Ovary (tissue), 9 donors: ENCODE data around the gene WNT16. TPM values are rescaled to one million over a fixed set of nuclear protein-coding genes. Genes with fewer than 3 reads are reported as not detected.

Experiments used
- DNase-seq, 5 donors: peaks; one replicate each; pipeline ENCODE4 v3.0.0-alpha.2; 2019 to 2020
- H3K27ac ChIP-seq, 2 donors: fragments of 200-600 bp; one replicate each; pipeline versions ENCODE4 v1.5.1 to v1.8.0; 2019 to 2022
- H3K27me3 ChIP-seq: fragments of 200-600 bp; one replicate; pipeline ENCODE4 v1.8.0; 2022
- H3K36me3 ChIP-seq: fragments of 200-600 bp; sonication (generic); one replicate; pipeline ENCODE4 v1.5.1; 2019
- H3K4me1 ChIP-seq: one replicate; pipeline ENCODE4 v1.8.1; 2013; ENCODE audit warnings: mild to moderate bottlenecking, moderate library complexity; ENCODE audit not compliant: insufficient read depth
- H3K4me3 ChIP-seq: fragments of 200-600 bp; sonication (generic); one replicate; pipeline ENCODE4 v1.5.1; 2017
- H3K9me3 ChIP-seq, 2 donors: fragments of 200-600 bp in 1 of 2; sonication (generic) in 1 of 2; one replicate each; pipeline versions ENCODE4 v1.5.1 to v1.8.1; 2013 to 2019; ENCODE audit warnings: mild to moderate bottlenecking in 1 of 2, moderate library complexity in 1 of 2
- EP300 ChIP-seq: sonication (generic); formaldehyde crosslinking; IDR thresholded peaks from one replicate; pipeline ENCODE4 v1.6.1; 2017; ENCODE audit warnings: antibody characterized with exemption
- POLR2A ChIP-seq: fragments of 450-650 bp; IDR thresholded peaks from one replicate; pipeline ENCODE4 v1.6.1; 2017; ENCODE audit warnings: antibody characterized with exemption, mild to moderate bottlenecking, moderate library complexity
- WGBS, 3 donors: extraction: QIAGEN DNeasy Blood & Tissue Kit in 1 of 3; methylation state at CpG; one replicate each; pipeline versions ENCODE4 v1.1.5 to v1.1.7; 2013 to 2017; 5-methylcytosine and 5-hydroxymethylcytosine counted together
- intact Hi-C, 4 donors: fragments of 100-400 bp; cut with DNase I; formaldehyde crosslinking; loops; one replicate each; pipeline versions ENCODE4 v1.11.0 to v1.15.1; 2022 to 2023
- polyA plus RNA-seq, 2 donors: library from polyadenylated mRNA; stranded (reverse); fragments of 200-250 nt in 1 of 2; fragments of 350-450 nt in 1 of 2; fragmentation: Illumina TruSeq in 1 of 2; extraction: RNeasy Lipid Tissue Mini Kit (QIAGEN cat#74804) in 1 of 2; gene quantifications; one replicate each; pipeline ENCODE4 v1.2.3, GENCODE V29; 2013 to 2014
- total RNA-seq, 7 donors: library from RNA; depleted of rRNA in 2 of 7; stranded (reverse); fragments of >200 nt in 2 of 7; fragmentation: NEBNext Ultra II Directional in 3 of 7; extraction: Animal tissue kit (Norgen Biotek cat#: 25700) in 3 of 7; gene quantifications; one replicate each; pipeline versions ENCODE4 v1.1.0 to v1.2.4, GENCODE V29; 2016 to 2023
- TF ChIP-seq, protein P1 (sequence below), 3 donors: fragments of 450-650 bp in 2 of 3; fragments of 200-600 bp in 1 of 3; IDR thresholded peaks; one replicate each; pipeline versions ENCODE4 v1.5.1 to v1.8.0; 2016 to 2022; ENCODE audit warnings: antibody characterized with exemption in 3 of 3, mild to moderate bottlenecking in 1 of 3
- donor health status: DM: no; HTN: no; CAD: no; lungs with moderate emphysema.
- donor health status: DM: no; HTN: no; CAD: no.
- donor health status: Bipolar disorder and iron deficiency.
- donor health status: DM: yes; HTN: yes; CAD: no.
- donor health status: DM: no; HTN: no; CAD: no.
- donor health status: DM: yes; HTN: yes; CAD: no.

WNT16 gene
- total and polyA plus RNA-seq, 9 donors, result 0.02 to 1.5 (median 0.12) TPM; not detected in 4

DNA sequence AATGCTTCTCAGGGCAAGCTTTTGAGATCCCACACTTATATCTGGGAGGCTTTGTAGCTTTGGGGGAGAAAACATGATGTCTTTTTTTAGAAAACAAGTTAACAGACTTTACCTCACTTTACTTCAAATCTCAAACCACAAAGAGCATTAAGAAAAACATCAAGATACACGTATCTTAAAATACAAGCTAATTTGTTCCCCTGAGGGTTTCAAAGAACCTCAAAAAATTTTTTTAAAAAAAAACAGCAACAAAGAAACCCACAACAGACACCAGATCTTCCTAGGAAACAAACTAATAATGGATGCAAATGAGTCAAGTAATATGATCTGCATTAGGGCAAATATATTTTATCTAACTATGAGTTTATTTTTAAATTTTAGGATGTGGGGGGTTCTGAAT lies 42.6 kb downstream of the WNT16 start:
- H3K36me3 ChIP-seq, result no peaks in the 10 kb centered on the region
- no peak for DNase-seq
- no peak overlapping the region for H3K27ac ChIP-seq
- H3K9me3 ChIP-seq, result no peaks in the 10 kb centered on the region
- TF ChIP-seq POLR2A, result no peak
- TF ChIP-seq, protein P1, sequence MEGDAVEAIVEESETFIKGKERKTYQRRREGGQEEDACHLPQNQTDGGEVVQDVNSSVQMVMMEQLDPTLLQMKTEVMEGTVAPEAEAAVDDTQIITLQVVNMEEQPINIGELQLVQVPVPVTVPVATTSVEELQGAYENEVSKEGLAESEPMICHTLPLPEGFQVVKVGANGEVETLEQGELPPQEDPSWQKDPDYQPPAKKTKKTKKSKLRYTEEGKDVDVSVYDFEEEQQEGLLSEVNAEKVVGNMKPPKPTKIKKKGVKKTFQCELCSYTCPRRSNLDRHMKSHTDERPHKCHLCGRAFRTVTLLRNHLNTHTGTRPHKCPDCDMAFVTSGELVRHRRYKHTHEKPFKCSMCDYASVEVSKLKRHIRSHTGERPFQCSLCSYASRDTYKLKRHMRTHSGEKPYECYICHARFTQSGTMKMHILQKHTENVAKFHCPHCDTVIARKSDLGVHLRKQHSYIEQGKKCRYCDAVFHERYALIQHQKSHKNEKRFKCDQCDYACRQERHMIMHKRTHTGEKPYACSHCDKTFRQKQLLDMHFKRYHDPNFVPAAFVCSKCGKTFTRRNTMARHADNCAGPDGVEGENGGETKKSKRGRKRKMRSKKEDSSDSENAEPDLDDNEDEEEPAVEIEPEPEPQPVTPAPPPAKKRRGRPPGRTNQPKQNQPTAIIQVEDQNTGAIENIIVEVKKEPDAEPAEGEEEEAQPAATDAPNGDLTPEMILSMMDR (IDR thresholded peaks at IDR 0.05), result no peak
- no peak for TF ChIP-seq EP300
- WGBS, 3 donors, result 61 to 68% (median 65%) methylated on average over 1 of the region's 1 CpG
- intact Hi-C loops, result no loop called here
- no peaks in the 10 kb centered on the region for H3K27me3 ChIP-seq
- no peaks in the 10 kb centered on the region for H3K4me1 ChIP-seq
- H3K4me3 ChIP-seq, result no peak overlapping the region

- H3K4me1 ChIP-seq, result no peaks in the 10 kb centered on the region
- TF ChIP-seq POLR2A (no peak), EP300 (no peak)
- TF ChIP-seq, protein P1 (IDR thresholded peaks at IDR 0.05), result no peak
- intact Hi-C loops, result no loop called here
- H3K27ac ChIP-seq, result no peak overlapping the region
- no peak overlapping the region for H3K4me3 ChIP-seq
- H3K9me3 ChIP-seq, result no peaks in the 10 kb centered on the region
- DNase-seq, result no peak
- no peaks in the 10 kb centered on the region for H3K27me3 ChIP-seq
- 56 to 57% (median 56%) methylated on average over 2 of the region's 2 CpGs for WGBS, 3 donors
- H3K36me3 ChIP-seq, result no peaks in the 10 kb centered on the region
Measured at GRCh38 chr7:121371883-121372282, 43.1 kb downstream of the WNT16 start.

DNA sequence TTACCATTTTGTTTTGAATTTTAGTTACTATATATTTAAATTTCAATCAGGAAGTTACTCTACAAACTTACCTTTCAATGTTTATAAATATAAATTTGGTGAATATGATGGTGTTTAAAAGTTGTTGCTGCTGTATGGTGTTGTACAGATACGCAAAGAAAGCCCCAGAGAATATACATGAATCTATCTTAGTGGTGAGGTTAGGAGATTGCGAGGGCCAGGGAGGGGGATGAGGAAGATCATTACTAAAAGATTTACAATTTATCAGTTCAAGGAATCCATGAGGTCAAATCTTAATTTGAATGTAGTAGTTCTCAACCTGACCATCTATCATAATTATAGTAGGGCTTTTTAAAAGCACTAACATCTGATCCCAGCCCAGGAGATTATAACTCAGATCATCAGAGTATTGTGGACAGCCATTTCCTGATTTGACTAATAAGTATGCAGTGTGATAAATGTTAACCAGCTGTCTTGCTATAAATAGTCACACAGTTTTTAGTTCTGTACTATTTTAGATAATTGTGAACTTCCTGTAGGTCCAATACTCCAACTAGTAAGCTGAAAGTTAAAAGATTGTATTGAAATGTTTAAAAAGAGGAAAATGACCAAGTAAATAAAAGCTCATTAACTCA lies 43.7 kb downstream of the WNT16 start:
- no peak for DNase-seq
- Histone ChIP-seq H3K27ac (no peak overlapping the region), H3K27me3 (no peaks in the 10 kb centered on the region), H3K4me1 (no peaks in the 10 kb centered on the region), H3K4me3 (no peak overlapping the region), H3K9me3 (no peaks in the 10 kb centered on the region), H3K36me3 (no peaks in the 10 kb centered on the region)
- intact Hi-C loops, result no loop called here
- no peak for TF ChIP-seq EP300
- no peak for TF ChIP-seq POLR2A
- TF ChIP-seq, protein P1 (IDR thresholded peaks at IDR 0.05), result no peak
- WGBS, 3 donors, result 89 to 96% (median 96%) methylated on average over 2 of the region's 2 CpGs

- H3K9me3 ChIP-seq, result no peaks in the 10 kb centered on the region
- no peak overlapping the region for H3K27ac ChIP-seq
- no peaks in the 10 kb centered on the region for H3K27me3 ChIP-seq
- no peaks in the 10 kb centered on the region for H3K4me1 ChIP-seq
- TF ChIP-seq POLR2A, result no peak
- TF ChIP-seq, protein P1 (IDR thresholded peaks at IDR 0.05), result no peak
- no peak for TF ChIP-seq EP300
- no peak for DNase-seq
- no peak overlapping the region for H3K4me3 ChIP-seq
- intact Hi-C loops, result no loop called here
- H3K36me3 ChIP-seq, result no peaks in the 10 kb centered on the region
Measured at GRCh38 chr7:121373177-121373576, 44.4 kb downstream of the WNT16 start.
